ENCODE results near the gene SPATA6L. TPM values are rescaled to one million over a fixed set of nuclear protein-coding genes. Genes with fewer than 3 reads are reported as not detected.

Gene SPATA6L
- total and polyA plus RNA-seq, 12 donors = 0.55 to 8.3 (median 2.8) TPM

GRCh38 chr9:4569101-4569500 lies 97.2 kb downstream of the SPATA6L start:
- H3K4me3 ChIP-seq = no peak overlapping the region
- H3K4me1 ChIP-seq (replicated peaks in 1 of 2) = no peaks in the 10 kb centered on the region
- no peaks in the 10 kb centered on the region for H3K27me3 ChIP-seq
- no peaks in the 10 kb centered on the region for H3K9me3 ChIP-seq (replicated peaks in 1 of 3)
- DNase-seq = no peak
- H3K27ac ChIP-seq = no peak overlapping the region
- intact Hi-C loops (cut with DNase I) = no loop called here
- H3K36me3 ChIP-seq (replicated peaks in 1 of 2) = no peaks in the 10 kb centered on the region
- TF ChIP-seq CTCF (IDR thresholded peaks at IDR 0.05) (no peak), POLR2A (IDR thresholded peaks at IDR 0.05) (no peak)

GRCh38 chr9:4567601-4568000 lies 98.7 kb downstream of the SPATA6L start:
- DNase-seq = no peak
- Histone ChIP-seq H3K4me1 (replicated peaks in 1 of 2) (no peaks in the 10 kb centered on the region), H3K9me3 (replicated peaks in 1 of 3) (no peaks in the 10 kb centered on the region), H3K27ac (no peak overlapping the region), H3K27me3 (no peaks in the 10 kb centered on the region), H3K36me3 (replicated peaks in 1 of 2) (no peaks in the 10 kb centered on the region), H3K4me3 (no peak overlapping the region)
- intact Hi-C loops (cut with DNase I) = no loop called here
- 74 to 80% (median 77%) methylated on average over 8 of the region's 8 CpGs for WGBS, 4 donors
- TF ChIP-seq POLR2A (IDR thresholded peaks at IDR 0.05) = no peak
- TF ChIP-seq CTCF (IDR thresholded peaks at IDR 0.05) = no peak

- H3K9me3 ChIP-seq (replicated peaks in 1 of 3) = no peaks in the 10 kb centered on the region
- no peaks in the 10 kb centered on the region for H3K27me3 ChIP-seq
- TF ChIP-seq POLR2A (IDR thresholded peaks at IDR 0.05) = no peak
- TF ChIP-seq CTCF (IDR thresholded peaks at IDR 0.05) = no peak
- no peak for DNase-seq
- 75 to 89% (median 81%) methylated on average over 2 of the region's 2 CpGs for WGBS, 4 donors
- H3K36me3 ChIP-seq (replicated peaks in 1 of 2) = no peaks in the 10 kb centered on the region
- H3K4me3 ChIP-seq = no peak overlapping the region
- intact Hi-C loops (cut with DNase I) = no loop called here
- no peak overlapping the region for H3K27ac ChIP-seq
- H3K4me1 ChIP-seq (replicated peaks in 1 of 2) = no peaks in the 10 kb centered on the region
Measured at GRCh38 chr9:4566806-4567205, 99.5 kb downstream of the SPATA6L start.

GRCh38 chr9:4563105-4563504 lies 103.2 kb downstream of the SPATA6L start:
- no peak overlapping the region for H3K4me3 ChIP-seq
- WGBS, 4 donors = 68 to 93% (median 76%) methylated on average over 2 of the region's 2 CpGs
- H3K36me3 ChIP-seq (replicated peaks in 1 of 2) = no peaks in the 10 kb centered on the region
- H3K9me3 ChIP-seq (replicated peaks in 1 of 3) = no peaks in the 10 kb centered on the region
- intact Hi-C loops (cut with DNase I) = no loop called here
- no peaks in the 10 kb centered on the region for H3K4me1 ChIP-seq (replicated peaks in 1 of 2)
- no peak overlapping the region for H3K27ac ChIP-seq
- no peak for TF ChIP-seq CTCF (IDR thresholded peaks at IDR 0.05)
- no peak for TF ChIP-seq POLR2A (IDR thresholded peaks at IDR 0.05)
- no peaks in the 10 kb centered on the region for H3K27me3 ChIP-seq
- no peak for DNase-seq
